HepG2 (cell line): ENCODE data around the gene P2RY8. TPM values are rescaled to one million over a fixed set of nuclear protein-coding genes. Genes with fewer than 3 reads are reported as not detected.

ENCODE experiments used
- ATAC-seq: fragments of 200-7000 bp; cut with Tn5 transposase; 3 replicates; pipeline ENCODE4 v1.9.1; 2020; ENCODE audit warnings: mild to moderate bottlenecking, moderate library complexity
- BruUV-seq: library from RNA; stranded (reverse); fragments of 400-500 nt; replicated peaks from 2 replicates; lab custom pipeline; 2021; lab: Mats Ljungman, UMichigan
- CTCF ChIA-PET: fragments of 300-600 bp; formaldehyde crosslinking; extraction: SDS; loops from one replicate; lab custom pipeline; 2021; ENCODE audit warnings: low total read pairs, inconsistent platforms, low intra/inter-chr PET ratio; lab: Yijun Ruan, JAX
- POLR2A ChIA-PET: fragments of 350-600 bp; sonication (Branson Sonifier 250); formaldehyde crosslinking; loops from one replicate; lab custom pipeline; 2020; ENCODE audit warnings: antibody characterized with exemption, inconsistent platforms; lab: Yijun Ruan, JAX
- DNase-seq: peaks from one replicate; pipeline ENCODE4 v3.0.0-alpha.2; 2015; ENCODE audit warnings: low spot score
- FAIRE-seq: peaks from 3 replicates; lab custom pipeline; 2011; peaks lifted over from hg19 to GRCh38; lab: Jason Lieb, UNC
- H2AFZ ChIP-seq: one replicate; pipeline ENCODE4 v1.6.1; 2011; ENCODE audit warnings: low read length, inconsistent platforms
- H3K27ac ChIP-seq: fragments of 300-600 bp; 3 replicates; pipeline ENCODE4 v1.8.0; 2011; ENCODE audit warnings: mixed run types, mild to moderate bottlenecking, mixed read lengths, low read length, inconsistent platforms; ENCODE audit not compliant: insufficient read depth; ENCODE audit errors: extremely low read length
- H3K27me3 ChIP-seq, 2 experiments: fragments of 200-600 bp in 1 of 2; 2 replicates in 1 of 2; 3 replicates in 1 of 2; pipeline versions ENCODE4 v1.6.0 to v1.8.0; 2011; ENCODE audit warnings: low read length in 2 of 2, mild to moderate bottlenecking in 2 of 2, moderate library complexity in 2 of 2, inconsistent platforms in 1 of 2; ENCODE audit not compliant: insufficient read depth in 2 of 2, control insufficient read depth in 1 of 2
- H3K36me3 ChIP-seq, 2 experiments: fragments of 200-600 bp in 1 of 2; replicated peaks in 1 of 2; 2 replicates in 1 of 2; 3 replicates in 1 of 2; pipeline versions ENCODE4 v1.5.1 to v1.8.0; 2011; ENCODE audit warnings: low read length in 2 of 2, inconsistent platforms in 1 of 2; ENCODE audit not compliant: insufficient read depth in 2 of 2, control insufficient read depth in 1 of 2
- H3K4me1 ChIP-seq: 2 replicates; pipeline ENCODE4 v1.5.1; 2012; ENCODE audit warnings: low read length, inconsistent platforms; ENCODE audit not compliant: insufficient read depth
- H3K4me2 ChIP-seq: 2 replicates; pipeline ENCODE4 v1.6.0; 2011; ENCODE audit warnings: low read depth, low read length, inconsistent platforms
- H3K4me3 ChIP-seq, 3 experiments: fragments of 200-600 bp in 1 of 3; sonication (generic), shearing (Covaris generic) in 1 of 3; replicated peaks in 1 of 3; 2 replicates each; pipeline ENCODE4 v1.5.1; 2011 to 2016; ENCODE audit warnings: low read length in 3 of 3, inconsistent platforms in 2 of 3, low read depth in 2 of 3, mild to moderate bottlenecking in 2 of 3, control low read depth in 1 of 3, mixed read lengths in 1 of 3; ENCODE audit not compliant: insufficient read depth in 1 of 3
- H3K79me2 ChIP-seq: one replicate; pipeline ENCODE4 v1.6.1; 2011; ENCODE audit warnings: low read length, inconsistent platforms; ENCODE audit not compliant: insufficient read depth
- H3K9ac ChIP-seq: 2 replicates; pipeline ENCODE4 v1.6.0; 2011; ENCODE audit warnings: mild to moderate bottlenecking, low read depth, low read length, inconsistent platforms; ENCODE audit not compliant: insufficient read depth
- H3K9me3 ChIP-seq: 2 replicates; pipeline ENCODE4 v1.5.1; 2012; ENCODE audit warnings: mild to moderate bottlenecking, low read length
- H4K20me1 ChIP-seq: 2 replicates; pipeline ENCODE4 v1.6.0; 2011; ENCODE audit warnings: inconsistent platforms, mild to moderate bottlenecking, low read length, moderate library complexity; ENCODE audit not compliant: insufficient read depth
- ATF6 ChIP-seq: sonication (generic); formaldehyde crosslinking; conservative IDR thresholded peaks from 2 replicates; pipeline ENCODE4 v1.4.0; 2020; ENCODE audit warnings: missing genetic modification reagents
- HNRNPUL1 ChIP-seq: fragments of 200-400 bp; formaldehyde crosslinking; IDR thresholded peaks from 2 replicates; pipeline ENCODE4 v1.6.1; 2017; ENCODE audit warnings: low read depth, mild to moderate bottlenecking, low read length, moderate library complexity
- SATB2 ChIP-seq: sonication (generic); formaldehyde crosslinking; IDR thresholded peaks from 2 replicates; pipeline ENCODE4 v1.5.0; 2020; ENCODE audit warnings: missing genetic modification reagents
- TOE1 ChIP-seq: sonication (generic); formaldehyde crosslinking; IDR thresholded peaks from 2 replicates; pipeline ENCODE4 v1.4.0; 2020; ENCODE audit warnings: mild to moderate bottlenecking, missing genetic modification reagents
- ZBTB40 ChIP-seq, 2 experiments: fragments of 450-650 bp in 1 of 2; sonication (generic) in 1 of 2; formaldehyde crosslinking in 1 of 2; IDR thresholded peaks; 2 replicates each; pipeline versions ENCODE4 v1.6.1 to v1.8.0; 2016 to 2022; ENCODE audit warnings: antibody characterized with exemption in 1 of 2, mild to moderate bottlenecking in 1 of 2, missing genetic modification reagents in 1 of 2
- ZMAT5 ChIP-seq: sonication (generic); formaldehyde crosslinking; IDR thresholded peaks from 2 replicates; pipeline ENCODE4 v1.5.0; 2020; ENCODE audit warnings: mild to moderate bottlenecking, low read depth, missing genetic modification reagents, borderline replicate concordance
- ZNF17 ChIP-seq: sonication (generic); formaldehyde crosslinking; IDR thresholded peaks from 2 replicates; pipeline ENCODE4 v1.5.0; 2020; ENCODE audit warnings: mild to moderate bottlenecking, missing genetic modification reagents
- ZNF354B ChIP-seq: sonication (generic); formaldehyde crosslinking; IDR thresholded peaks from 2 replicates; pipeline ENCODE4 v1.8.0; 2022; ENCODE audit warnings: mild to moderate bottlenecking, missing genetic modification reagents
- ZNF652 ChIP-seq: IDR thresholded peaks from 2 replicates; pipeline ENCODE4 v1.6.1; 2016; ENCODE audit warnings: low read depth, borderline replicate concordance
- WGBS: methylation state at CpG from one replicate; pipeline ENCODE4 v1.1.6; 2017; ENCODE audit warnings: low lambda C conversion rate; 5-methylcytosine and 5-hydroxymethylcytosine counted together
- in situ Hi-C: cut with HindIII; loops from 2 replicates; pipeline ENCODE4 v1.10.0; 2017; ENCODE audit warnings: low pct_unique_long_range_greater_than_20kb; ENCODE audit not compliant: extremely low pct_ligation_motif_present
- intact Hi-C: fragments of 100-400 bp; cut with micrococcal nuclease; formaldehyde crosslinking; loops from one replicate; pipeline ENCODE4 v1.10.0; 2022; ENCODE audit not compliant: unreplicated experiment
- polyA plus RNA-seq, 8 experiments: library from polyadenylated mRNA; depleted of rRNA in 3 of 8; stranded (reverse) in 7 of 8; unstranded in 1 of 8; fragments of >200 nt; fragmentation: Illumina TruSeq in 4 of 8; extraction: Trizol in 4 of 8; gene quantifications; 2 replicates each; pipeline versions ENCODE4 v1.2.1 to v1.2.3, GENCODE V29; 2011 to 2016; ENCODE audit warnings: low read depth in 4 of 8, missing spikeins in 1 of 8, mixed read lengths in 1 of 8; ENCODE audit not compliant: insufficient read depth in 1 of 8
- total RNA-seq, 5 experiments: library from RNA; depleted of rRNA; stranded (reverse); fragments of >200 nt; fragmentation: Illumina TruSeq; extraction: Trizol; gene quantifications; 2 replicates each; pipeline ENCODE4 v1.2.3, GENCODE V29; 2016; ENCODE audit warnings: low read depth in 1 of 5

The P2RY8 gene
- total and polyA plus RNA-seq, 2 of the 13 experiments (the other 11 are each of a cell fraction or from before 2014, with no cell fraction given) = 1.0 to 1.3 TPM

- no peak for DNase-seq
- in situ Hi-C loops = no loop called here
- BruUV-seq = no TSS peak
- TF ChIP-seq TOE1 (CRISPR knock-in tag) (no peak), ZBTB40 (IDR thresholded peaks at IDR 0.05) (no peak), ZBTB40 (CRISPR knock-in tag; IDR thresholded peaks at IDR 0.05) (no peak), ZNF17 (CRISPR knock-in tag) (no peak), ATF6 (CRISPR knock-in tag) (no peak), SATB2 (CRISPR knock-in tag) (no peak), ZNF652 (no peak), ZMAT5 (CRISPR knock-in tag) (no peak), HNRNPUL1 (no peak), ZNF354B (CRISPR knock-in tag) (no peak)
Measured at GRCh38 chrX:1577845-1578244, 40.9 kb upstream of the P2RY8 start.

More at GRCh38 chrX:1577845-1578244, 40.9 kb upstream of the P2RY8 start:
- Histone ChIP-seq H3K27ac (no peak overlapping the region), H3K79me2 (no peaks in the 10 kb centered on the region), H3K4me3 (no peak overlapping the region), H3K4me2 (no peak overlapping the region), H4K20me1 (no peaks in the 10 kb centered on the region), H3K9ac (no peak overlapping the region), H3K27me3 (no peaks in the 10 kb centered on the region), H2AFZ (no peak overlapping the region), H3K9me3 (no peaks in the 10 kb centered on the region), H3K36me3 (no peaks in the 10 kb centered on the region), H3K4me1 (peaks cover 4% of the 10 kb centered on the region)
- ChIA-PET POLR2A (no interaction called here), CTCF (no interaction called here)
- 5% methylated on average over 2 of the region's 2 CpGs for WGBS
- intact Hi-C loops = no loop called here
- FAIRE-seq (no peak), ATAC-seq (no peak)
